ENCODE results near the gene SARDH. TPM values are rescaled to one million over a fixed set of nuclear protein-coding genes. Genes with fewer than 3 reads are reported as not detected.

SARDH gene
- total RNA-seq, 1 experiment from 2014 or later = 31.0 TPM

DNA sequence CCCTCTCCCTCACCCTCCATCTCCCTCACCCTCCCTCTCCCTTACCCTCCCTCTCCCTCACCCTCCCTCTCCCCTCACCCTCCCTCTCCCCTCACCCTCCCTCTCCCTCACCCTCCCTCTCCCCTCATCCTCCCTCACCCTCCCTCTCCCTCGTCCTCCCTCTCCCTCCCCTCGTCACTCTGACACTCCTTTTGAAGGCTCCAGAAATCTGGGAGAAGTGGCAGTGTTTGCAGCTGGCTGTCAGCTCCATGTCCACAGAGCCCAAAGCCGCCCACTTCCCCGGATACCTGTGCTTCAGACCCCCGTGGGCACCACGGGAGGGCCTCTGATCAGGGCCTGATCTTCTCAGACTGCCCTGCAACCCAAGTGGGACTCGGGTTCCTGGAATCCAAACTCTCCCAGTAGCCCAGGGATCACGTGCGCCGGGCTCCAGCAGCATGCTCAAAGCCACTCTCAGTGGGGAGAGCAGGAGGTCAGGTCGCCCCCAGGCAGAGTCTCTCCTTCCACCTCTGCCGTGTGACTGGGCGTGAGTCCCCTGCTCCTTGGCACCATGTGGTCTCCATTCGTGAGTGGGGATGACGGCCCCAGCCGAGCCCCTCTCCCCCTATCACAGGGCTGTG lies 68.9 kb downstream of the SARDH start:
- no peak for DNase-seq (ENCODE audit: low spot score)

DNA sequence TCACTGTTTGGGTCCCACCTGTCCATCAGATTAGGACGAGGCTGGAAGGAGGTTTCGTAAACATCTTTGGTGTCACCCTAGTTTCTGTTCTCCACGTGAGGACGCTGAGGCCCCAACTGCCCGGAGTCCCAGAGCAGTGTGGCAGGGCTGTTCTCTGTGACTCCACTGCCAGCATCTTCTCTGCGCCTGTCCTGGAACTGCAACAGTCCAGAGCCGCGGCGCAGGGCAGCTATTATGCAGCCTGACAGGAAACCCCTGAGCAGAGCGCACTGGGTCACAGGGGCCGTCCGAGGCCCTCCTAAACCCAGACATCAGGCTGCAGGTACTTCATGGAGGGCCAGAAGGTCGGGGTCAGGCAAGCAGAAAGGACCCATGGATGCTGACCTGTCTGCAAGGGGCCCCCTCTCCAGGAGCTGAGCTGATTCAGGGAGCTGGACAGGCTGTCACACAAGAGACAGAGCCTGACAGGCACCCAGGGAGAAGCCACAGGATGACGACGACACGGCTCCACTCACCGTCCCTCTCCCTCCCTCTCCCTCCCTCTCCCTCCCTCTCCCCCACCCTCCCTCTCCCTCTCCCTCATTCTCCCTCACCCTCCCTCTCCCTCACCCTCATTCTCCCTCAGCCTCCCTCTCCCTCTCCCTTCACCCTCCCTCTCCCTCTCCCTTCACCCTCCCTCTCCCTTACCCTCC lies 70.2 kb downstream of the SARDH start:
- DNase-seq (ENCODE audit: low spot score) = no peak

DNA sequence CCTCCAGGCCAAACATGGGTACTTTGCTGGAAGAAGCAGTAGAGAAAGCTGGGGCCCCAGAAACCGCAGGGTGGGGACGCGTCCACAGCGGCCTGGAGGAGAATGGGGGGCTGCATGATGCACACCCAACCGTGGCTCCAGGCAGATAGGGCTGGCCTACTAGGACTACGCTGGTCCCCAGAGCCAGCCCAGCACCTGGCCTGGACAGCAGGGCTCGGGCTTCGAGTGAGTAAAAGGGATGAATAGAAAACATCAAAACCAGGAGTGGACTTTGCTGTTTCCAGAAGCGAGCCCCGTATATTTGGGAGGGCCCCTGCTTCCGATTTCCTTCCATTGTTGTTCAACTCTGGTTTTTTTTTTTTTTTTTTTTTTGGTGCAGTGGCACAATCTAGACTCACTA lies 71.3 kb downstream of the SARDH start:
- DNase-seq (ENCODE audit: low spot score) = no peak

DNA sequence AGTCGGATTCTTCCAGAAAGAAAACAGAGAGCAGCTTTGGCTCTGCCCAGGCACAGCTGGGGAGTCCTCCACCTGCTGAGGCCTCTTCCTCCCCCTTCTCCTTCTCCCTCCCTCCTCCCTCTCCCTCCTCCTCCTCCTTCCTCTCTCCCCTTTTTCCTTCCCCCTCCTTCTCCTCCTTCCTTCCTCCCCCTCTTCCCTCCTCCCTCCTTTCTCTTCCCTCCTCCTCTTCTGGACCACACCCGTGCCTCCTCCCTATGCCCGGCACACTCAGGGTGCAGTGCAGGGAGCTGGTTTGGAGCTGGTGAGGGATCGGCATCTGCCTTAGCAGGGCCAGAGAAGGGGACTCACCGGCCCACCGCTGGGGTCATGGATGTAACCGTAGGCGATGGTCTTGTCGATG lies 71.8 kb downstream of the SARDH start:
- no peak for DNase-seq (ENCODE audit: low spot score)

DNA sequence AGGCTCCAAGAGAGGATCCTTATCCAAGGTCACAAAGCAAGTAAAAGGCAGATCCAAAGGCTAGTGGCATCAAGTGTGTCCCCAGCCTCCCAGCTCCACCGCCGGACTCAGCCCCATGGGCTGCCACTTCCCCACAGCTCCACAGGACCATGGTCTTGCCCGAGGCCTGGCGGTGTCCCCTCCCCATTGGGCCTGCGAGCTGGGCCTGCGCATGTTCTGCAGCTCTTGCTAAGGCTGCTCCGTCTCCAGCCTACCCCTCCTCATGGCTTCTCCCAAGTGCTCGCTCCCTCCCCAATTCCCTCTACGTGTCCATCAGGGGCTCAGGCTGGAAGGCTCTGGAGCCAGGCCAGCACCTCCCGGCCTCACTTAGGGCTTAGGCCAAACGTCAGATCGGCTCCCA lies 72.6 kb downstream of the SARDH start:
- no peak for DNase-seq (ENCODE audit: low spot score)

- DNase-seq (ENCODE audit: low spot score) = no peak
Measured at GRCh38 chr9:133665096-133665495, 73.1 kb downstream of the SARDH start.

DNA sequence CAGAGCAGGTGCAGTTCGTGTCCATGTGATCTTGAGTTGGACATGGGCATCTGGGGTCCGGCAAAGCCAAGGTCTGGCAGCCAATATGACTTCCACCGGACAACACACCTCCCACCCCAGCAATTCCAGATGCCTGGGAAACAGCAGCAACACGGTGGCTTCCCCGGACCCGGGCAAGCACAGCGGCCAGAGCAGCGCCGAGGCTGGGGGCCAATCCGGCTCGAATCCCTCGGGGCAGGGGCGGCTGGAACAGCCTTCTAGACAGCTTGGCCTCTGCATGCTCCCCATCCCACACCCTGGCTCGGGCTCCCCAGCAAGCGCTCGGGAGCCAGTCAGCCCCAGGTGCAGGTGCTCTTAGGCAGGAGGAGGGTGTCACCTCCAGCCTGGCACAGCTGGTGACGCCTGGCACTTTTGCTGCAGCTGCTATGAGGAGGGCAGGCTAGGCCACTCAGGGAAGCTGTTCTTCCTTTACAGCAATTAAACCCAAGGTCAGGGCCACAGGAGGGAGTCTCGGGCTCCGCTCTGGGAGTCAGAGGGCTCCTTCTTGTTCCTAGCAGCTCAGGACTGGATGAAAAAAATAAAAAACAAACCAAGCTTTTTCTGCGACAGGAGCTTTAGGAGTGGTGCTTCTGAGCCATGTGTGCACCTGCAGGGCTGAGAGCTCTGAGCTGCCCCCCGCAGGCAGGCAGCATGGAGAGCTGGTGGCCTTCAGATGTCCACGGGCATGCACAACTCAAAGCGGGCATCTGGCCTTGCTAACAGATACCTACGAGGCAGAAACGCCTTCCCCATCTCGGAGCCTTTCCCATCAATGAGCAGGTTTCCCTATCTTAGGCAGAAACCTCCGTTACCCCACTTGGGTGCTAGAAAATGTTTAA lies 73.7 kb downstream of the SARDH start:
- DNase-seq (ENCODE audit: low spot score) = no peak

DNA sequence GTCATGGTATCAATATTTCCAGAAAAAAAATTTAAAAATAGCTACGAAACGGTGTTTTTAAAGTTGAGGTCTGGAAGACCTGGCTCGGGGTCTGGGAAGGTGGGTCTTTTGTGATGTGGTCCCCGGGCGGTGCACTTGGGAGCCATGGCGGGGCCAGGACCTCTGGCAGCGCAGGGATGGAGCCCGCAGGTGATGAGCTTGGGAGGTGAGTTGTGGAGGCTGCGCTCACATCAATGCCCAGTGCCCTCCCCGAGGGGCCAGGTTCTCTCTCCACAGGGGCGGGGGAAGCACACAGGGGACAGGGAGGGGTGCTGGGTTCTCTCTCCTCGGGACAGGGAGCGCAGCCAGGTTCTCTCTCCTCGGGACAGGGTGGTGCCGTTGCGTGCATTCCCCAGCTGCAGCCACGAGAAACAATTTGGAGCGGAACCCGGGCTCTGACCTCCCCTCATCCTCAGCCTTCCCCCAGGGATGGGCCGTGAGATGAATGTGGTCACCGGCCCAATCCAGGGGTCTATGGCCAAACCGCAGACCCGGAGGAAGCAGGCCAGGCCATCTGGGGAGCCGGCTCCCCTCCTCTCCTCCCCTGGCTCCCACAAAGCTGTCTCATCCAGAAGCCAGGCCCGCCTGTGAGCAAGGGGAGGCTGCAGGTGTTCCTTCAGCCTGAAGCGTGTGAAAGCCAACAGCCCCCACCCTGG lies 76.2 kb downstream of the SARDH start:
- DNase-seq (ENCODE audit: low spot score) = no peak

DNA sequence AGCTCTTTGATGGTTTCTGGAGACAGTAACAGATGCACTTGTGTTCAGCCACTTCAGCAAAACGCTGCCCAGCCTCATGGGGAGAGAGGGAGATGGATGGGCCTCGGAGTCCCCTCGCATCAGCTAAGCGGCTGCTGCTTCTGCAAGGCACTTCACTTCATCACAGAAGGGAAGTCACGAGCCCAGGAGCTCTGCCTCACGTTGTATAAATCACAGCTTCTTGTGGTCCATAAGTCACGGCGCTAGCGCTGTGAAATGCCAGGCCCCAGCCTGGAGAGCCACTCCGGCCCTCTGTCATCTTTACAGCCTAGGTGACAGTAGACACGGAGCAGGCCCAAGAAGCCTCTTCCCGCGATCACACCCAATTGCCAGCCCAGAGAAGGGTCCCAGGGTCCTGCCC lies 78.6 kb downstream of the SARDH start:
- no peak for DNase-seq (ENCODE audit: low spot score)

DNA sequence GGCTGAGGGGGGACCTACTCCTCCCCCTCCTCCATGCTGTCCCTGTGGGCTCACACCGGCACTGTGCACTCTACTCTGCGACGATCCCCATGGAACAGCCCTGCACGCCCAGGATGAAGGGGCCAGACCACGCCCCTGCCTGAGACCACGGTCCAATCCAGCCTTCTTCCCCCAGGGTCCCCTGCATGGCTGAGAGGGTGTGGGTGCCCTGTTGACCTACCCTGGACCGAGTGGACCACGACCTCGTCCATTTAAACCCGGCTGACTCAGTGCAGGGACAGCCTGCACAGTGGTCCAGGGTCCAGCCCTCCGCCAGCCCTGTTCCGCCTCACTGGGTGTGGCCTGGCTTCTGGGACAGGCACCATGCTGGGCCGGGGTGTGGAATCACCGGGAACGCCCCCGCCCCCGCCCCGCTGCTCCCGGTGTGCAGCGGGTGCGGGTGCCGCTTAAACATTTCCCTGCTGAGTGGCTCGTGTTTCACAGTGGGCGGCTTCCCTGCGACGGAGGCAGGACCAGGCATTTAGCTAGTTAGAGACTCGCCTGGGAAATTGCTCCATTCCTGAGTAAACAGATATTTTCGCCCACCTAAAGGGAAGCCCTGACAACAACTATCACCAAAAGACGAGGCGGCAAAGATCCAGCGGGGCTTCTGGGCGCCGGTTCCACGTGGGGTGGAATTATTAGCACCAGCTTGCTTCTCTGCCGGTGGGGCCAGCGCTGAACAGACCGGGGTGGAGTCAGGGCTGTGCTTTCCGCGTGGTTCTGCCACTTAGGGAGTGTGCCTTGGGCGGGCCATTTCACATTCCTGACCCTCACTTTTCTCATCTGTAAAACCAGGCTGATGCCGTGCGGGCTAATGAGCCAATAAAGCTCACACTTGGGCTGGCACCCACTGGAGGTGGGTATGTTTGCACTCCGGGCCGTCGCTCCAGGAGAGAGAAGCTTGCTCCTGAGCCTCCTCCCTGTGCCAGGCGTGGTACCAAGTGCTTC lies 79.4 kb downstream of the SARDH start:
- peak; percentile 80 for DNase-seq (ENCODE audit: low spot score)

- peak; percentile 23 for DNase-seq (ENCODE audit: low spot score)
Measured at GRCh38 chr9:133657120-133657661, 81.0 kb downstream of the SARDH start.

DNA sequence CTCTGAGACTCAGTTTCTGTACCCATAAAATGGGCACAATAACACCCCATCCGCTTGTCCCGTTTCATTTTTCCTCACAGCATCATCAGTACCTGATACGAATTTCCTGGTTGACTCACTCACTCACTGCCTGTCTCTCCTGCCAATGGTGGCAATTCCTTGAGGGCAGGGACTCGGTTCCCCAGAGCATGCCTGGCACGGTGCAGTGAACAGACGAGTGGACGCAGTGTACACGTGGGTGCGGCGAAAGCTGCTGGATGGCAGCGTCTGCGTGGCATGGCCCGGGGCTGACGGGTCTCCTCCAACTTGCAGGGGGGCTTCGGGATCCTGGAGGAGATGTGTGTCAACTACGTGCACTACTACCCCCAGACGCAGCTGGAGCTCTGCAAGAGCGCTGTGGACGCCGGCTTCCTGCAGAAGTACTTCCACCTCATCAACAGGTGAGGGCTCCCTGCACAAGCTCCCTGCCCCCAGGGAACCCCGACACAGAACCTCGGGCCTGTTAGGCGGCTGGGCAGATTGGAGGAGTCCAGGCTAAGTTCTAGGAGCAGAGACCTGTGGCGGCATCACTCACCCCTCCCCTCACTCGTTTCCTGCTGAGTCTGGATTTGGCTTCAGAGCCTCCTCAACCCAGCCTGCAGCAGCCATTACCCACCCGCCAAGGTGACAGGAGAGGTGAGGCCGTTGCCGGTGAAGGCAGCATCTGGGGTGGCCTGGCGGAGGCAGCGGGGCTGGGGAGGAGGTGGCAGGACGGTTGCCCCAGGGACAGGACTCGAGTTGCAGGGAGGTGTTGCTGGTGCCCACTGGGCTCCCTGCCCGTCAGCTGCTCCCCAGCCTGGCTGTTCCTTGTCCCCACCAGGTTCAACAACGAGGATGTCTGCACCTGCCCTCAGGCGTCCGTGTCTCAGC lies 81.7 kb downstream of the SARDH start:
- no peak for DNase-seq (ENCODE audit: low spot score)

DNA sequence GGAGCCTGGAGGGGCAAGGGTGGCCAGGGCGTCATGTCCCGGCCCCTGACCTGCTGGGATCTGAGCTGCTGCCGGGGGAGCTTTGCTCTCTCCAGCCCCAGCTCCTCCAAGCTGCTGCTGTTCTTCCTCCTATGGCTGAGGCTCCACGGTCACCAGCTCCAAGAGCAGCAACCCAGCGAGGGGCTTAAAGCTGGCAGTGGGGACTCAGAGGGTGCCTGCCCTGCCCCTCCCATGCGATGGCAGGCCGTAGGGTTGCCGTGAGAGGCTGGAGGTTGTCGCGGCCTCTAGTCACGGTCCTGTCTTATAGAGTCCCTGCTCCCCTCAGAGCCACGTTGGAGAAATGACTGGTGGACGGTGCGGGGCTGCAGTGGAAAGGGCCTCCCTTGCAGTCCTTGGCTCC lies 82.5 kb downstream of the SARDH start:
- DNase-seq (ENCODE audit: low spot score) = no peak

- no peak for DNase-seq (ENCODE audit: low spot score)
Measured at GRCh38 chr9:133654736-133655657, 83.2 kb downstream of the SARDH start.

- no peak for DNase-seq (ENCODE audit: low spot score)
Measured at GRCh38 chr9:133653638-133654037, 84.5 kb downstream of the SARDH start.

DNA sequence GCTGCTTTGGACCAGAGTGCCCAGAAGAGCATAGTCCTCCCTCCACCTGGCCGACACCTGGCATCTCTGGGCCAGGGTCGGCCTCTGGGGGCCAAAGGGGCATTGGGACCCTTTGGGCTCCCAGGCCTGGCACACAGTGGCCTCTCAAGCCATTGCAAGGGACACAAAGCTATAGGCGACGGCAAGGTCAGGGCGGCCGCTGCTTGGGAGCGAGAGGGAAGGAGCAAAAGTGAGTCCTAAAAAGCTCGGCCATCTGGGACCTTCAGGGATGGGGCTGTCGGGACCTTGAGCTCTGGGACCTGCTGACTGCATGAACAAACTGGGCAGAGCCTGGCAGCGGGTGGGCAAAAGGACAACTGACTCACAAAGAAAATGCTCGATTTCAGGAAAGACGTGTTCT lies 88.1 kb downstream of the SARDH start:
- no peak for DNase-seq (ENCODE audit: low spot score)

DNA sequence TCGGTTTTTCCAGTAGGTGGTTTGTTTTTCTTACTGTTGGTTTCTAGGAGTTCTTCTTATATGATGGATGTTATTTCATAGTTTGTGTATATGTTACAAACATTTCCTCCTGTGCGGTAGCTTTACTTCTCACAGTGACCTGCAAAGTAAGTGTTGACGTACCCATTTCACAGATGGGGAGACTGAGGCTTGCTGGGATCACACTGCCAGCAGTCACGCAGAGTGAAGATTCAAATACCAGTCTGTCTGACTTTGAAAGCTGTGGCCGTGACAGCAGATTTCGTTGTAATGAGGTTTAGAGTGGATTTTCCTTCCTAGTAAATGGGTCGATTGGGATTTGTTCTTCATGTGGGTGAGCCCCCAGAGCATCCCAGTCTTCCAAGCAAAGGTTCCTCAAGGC lies 89.0 kb downstream of the SARDH start:
- DNase-seq (ENCODE audit: low spot score) = no peak

DNA sequence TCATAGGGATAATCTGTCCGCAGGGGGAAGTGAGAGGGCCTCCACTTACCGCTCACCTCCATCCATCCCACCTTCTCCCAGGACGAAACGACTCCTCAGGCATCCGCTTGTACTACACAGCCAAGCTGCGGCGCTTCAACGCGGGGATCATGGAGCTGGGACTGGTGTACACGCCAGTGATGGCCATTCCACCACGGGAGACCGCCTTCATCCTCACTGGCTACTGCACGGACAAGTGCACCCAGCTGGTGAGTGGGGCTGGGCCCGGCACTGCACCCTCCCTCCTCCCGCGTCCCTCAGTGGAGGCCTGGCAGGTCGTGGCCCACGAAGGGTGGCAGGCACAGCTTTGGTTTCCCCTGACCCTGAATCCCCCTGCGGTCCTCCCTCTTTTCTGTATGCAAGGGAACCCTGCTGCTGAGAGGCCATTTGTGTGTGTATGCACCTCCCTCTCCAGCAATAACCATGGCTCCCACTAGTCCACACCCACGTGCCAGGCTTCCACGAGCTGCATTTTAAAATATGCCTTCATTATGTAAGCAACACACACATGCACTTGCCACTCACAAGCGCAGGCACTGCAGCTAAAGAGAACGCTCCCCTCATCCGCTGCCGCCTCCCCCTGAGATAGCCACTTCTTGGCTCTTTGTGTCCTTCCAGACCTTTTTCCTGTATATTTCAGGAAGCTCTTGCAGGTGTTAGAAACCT lies 90.2 kb downstream of the SARDH start:
- DNase-seq (ENCODE audit: low spot score) = no peak

Measured in A172 (cell line).